Vagina (tissue), 2 donors: ENCODE results near the gene ZBTB42.

Experiments
- CTCF ChIP-seq, 3 experiments: fragments of 450-650 bp in 2 of 3; fragments of 200-600 bp in 1 of 3; sonication (generic) in 1 of 3; IDR thresholded peaks; one replicate each; pipeline ENCODE4 v1.5.1; 2017 to 2019; ENCODE audit warnings: antibody characterized with exemption in 3 of 3, mild to moderate bottlenecking in 2 of 3, moderate library complexity in 2 of 3
- POLR2A ChIP-seq, 2 donors: fragments of 450-650 bp; IDR thresholded peaks; one replicate each; pipeline ENCODE4 v1.6.1; 2017; ENCODE audit warnings: antibody characterized with exemption in 2 of 2, mild to moderate bottlenecking in 2 of 2, moderate library complexity in 2 of 2

DNA sequence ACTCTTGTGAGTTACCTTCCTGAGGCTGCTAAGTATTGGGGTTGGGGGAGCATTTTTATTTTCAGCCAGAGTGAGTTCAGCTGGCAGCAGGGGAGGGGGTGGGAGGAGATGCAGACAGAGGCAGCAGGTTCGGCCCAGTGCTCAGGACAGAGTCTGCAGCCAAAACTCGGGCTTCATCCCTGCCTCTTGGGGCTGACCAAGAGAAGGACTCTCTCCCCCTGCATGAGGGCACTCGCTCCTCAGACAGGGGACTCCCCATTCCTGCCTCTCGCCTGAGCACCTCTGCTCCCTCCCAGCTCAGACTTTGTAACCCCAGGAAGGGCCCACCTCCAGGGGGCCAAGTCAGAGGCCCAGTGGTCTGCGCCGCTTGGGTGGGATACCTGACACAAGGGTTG is 4.2 kb upstream of the ZBTB42 start:
- TF ChIP-seq CTCF (IDR thresholded peaks at IDR 0.05) (no peak), POLR2A (IDR thresholded peaks at IDR 0.05) (no peak)
